AG04449 (cell line): Measurements from ENCODE around the gene EXOC4.

Experiments used
- CTCF ChIA-PET: fragments of 350-600 bp; formaldehyde crosslinking; extraction: SDS; loops from one replicate; lab custom pipeline; 2021; ENCODE audit warnings: antibody characterized with exemption; lab: Yijun Ruan, JAX
- POLR2A ChIA-PET: fragments of 400-600, 350-600 bp; formaldehyde crosslinking; extraction: SDS; loops from one replicate; lab custom pipeline; 2020; ENCODE audit warnings: antibody characterized with exemption, inconsistent platforms; lab: Yijun Ruan, JAX
- DNase-seq: peaks from one replicate; pipeline ENCODE4 v3.0.0-alpha.2; 2010; ENCODE audit warnings: low read depth, low spot score
- H3K4me3 ChIP-seq: 2 replicates; pipeline ENCODE4 v1.5.1; 2011; ENCODE audit warnings: low read depth, mild to moderate bottlenecking, control low read depth, low read length
- CTCF ChIP-seq: IDR thresholded peaks from one replicate; pipeline ENCODE4 v1.5.1; 2011; ENCODE audit warnings: mild to moderate bottlenecking, moderate library complexity, low read length, control low read depth, inconsistent platforms; ENCODE audit not compliant: insufficient read depth; ENCODE audit errors: missing control alignments

Gene EXOC4

GRCh38 chr7:134028853-134029252 lies 776.0 kb downstream of the EXOC4 start:
- no peak for TF ChIP-seq CTCF
- ChIA-PET POLR2A (no interaction called here), CTCF (no interaction called here)
- no peak overlapping the region for H3K4me3 ChIP-seq
- DNase-seq = no peak

GRCh38 chr7:134029743-134030142 lies 776.9 kb downstream of the EXOC4 start:
- DNase-seq = no peak
- ChIA-PET CTCF (interaction anchor here (1.0 kb wide), 1 partner anchor 14 kb away, joined by 3 read pairs; no protein-coding TSS in a partner anchor), POLR2A (no interaction called here)
- TF ChIP-seq CTCF = no peak
- H3K4me3 ChIP-seq = no peak overlapping the region

GRCh38 chr7:134030460-134030865 lies 777.6 kb downstream of the EXOC4 start:
- H3K4me3 ChIP-seq = no peak overlapping the region
- ChIA-PET CTCF (interaction anchor here (1.0 kb wide), 1 partner anchor 14 kb away, joined by 3 read pairs; no protein-coding TSS in a partner anchor), POLR2A (no interaction called here)
- no peak for DNase-seq
- TF ChIP-seq CTCF = no peak

- no peak for DNase-seq
- POLR2A ChIA-PET = no interaction called here
- no peak for TF ChIP-seq CTCF
- CTCF ChIA-PET = interaction anchor here (1.3 kb wide), 1 partner anchor 13 kb away, joined by 3 read pairs; no protein-coding TSS in a partner anchor
- H3K4me3 ChIP-seq = no peak overlapping the region
Measured at GRCh38 chr7:134031835-134032617, 779.1 kb downstream of the EXOC4 start.

- ChIA-PET CTCF (no interaction called here), POLR2A (no interaction called here)
- DNase-seq = no peak
- no peak for TF ChIP-seq CTCF
- H3K4me3 ChIP-seq = no peak overlapping the region
Measured at GRCh38 chr7:134034652-134035051, 781.8 kb downstream of the EXOC4 start.

GRCh38 chr7:134037991-134038390 lies 785.1 kb downstream of the EXOC4 start:
- H3K4me3 ChIP-seq = no peak overlapping the region
- no peak for TF ChIP-seq CTCF
- ChIA-PET CTCF (no interaction called here), POLR2A (no interaction called here)
- DNase-seq = no peak
